ENCODE data around the gene CCDC179. TPM values are rescaled to one million over a fixed set of nuclear protein-coding genes. Genes with fewer than 3 reads are reported as not detected.

Gene CCDC179
- total and polyA plus RNA-seq, 9 of the 15 experiments (the other 6 are each of a cell fraction or from before 2014, with no cell fraction given), result not detected

DNA sequence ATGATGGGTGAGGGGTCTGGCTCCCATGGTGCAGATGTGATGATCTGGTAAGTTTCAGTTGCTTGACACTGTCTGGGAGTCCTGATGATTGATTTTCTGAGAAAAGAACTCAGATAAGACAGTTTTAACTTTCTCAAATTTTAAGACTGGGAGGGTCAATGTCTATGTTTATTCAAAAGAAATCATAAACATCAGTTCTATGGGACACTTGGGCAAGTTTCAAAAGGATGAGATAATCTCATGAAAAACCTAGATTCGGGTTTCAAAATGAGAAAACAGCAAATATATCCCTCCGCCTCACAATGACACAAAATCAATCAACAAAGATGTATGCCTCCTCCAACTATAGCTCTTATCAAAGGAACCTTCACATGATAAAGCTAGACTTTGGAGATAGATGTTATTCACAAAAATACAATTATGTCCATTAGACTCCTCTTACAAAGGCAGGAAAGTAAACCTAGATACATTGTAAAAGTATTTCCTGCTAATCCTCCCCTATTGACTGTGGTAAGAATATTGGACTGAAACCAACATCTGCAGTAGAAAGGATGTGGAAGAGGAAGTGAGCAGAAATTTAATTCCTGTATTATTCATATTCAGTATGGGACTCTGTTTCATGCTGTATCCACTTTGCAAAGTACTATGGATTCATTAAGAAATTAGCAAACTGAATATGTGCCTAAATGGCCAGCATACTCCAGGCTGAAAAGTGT is 52.3 kb downstream of the CCDC179 start (continued):
- no peak for TF ChIP-seq MYBL2 (IDR thresholded peaks at IDR 0.05; ENCODE audit: low read depth)
- no peak for TF ChIP-seq MYBL2 (CRISPR knock-in tag; IDR thresholded peaks at IDR 0.05; ENCODE audit: borderline replicate concordance)
- TF ChIP-seq, protein P1, sequence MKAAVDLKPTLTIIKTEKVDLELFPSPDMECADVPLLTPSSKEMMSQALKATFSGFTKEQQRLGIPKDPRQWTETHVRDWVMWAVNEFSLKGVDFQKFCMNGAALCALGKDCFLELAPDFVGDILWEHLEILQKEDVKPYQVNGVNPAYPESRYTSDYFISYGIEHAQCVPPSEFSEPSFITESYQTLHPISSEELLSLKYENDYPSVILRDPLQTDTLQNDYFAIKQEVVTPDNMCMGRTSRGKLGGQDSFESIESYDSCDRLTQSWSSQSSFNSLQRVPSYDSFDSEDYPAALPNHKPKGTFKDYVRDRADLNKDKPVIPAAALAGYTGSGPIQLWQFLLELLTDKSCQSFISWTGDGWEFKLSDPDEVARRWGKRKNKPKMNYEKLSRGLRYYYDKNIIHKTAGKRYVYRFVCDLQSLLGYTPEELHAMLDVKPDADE (conservative IDR thresholded peaks at IDR 0.05; ENCODE audit: control insufficient read depth, low read depth, low read length), result no peak
- TF ChIP-seq ELF2 (CRISPR knock-in tag; IDR thresholded peaks at IDR 0.05), result no peak
- TF ChIP-seq CBX8 (IDR thresholded peaks at IDR 0.05; ENCODE audit: borderline replicate concordance, extremely low read depth, low read depth, low read length, poor library complexity, severe bottlenecking), result no peak

DNA sequence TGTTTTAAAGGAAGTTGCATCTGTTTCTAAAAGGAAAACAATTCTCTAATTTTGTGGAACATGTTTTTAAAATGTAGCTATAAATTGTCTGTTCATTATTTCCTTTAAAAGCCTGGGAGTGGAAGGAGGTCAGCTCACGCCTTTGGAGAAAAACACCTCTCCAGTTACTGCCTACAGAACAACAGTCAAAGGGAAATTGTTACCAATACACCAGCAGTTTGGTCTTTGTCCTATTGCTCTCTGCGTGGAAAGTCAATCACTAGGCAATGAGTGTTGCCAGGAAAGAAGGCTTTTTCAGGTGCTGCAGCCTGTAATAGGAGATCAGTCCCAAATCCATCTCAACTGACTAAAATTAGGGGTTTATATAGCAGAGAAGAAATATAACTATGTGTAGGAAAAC is 52.9 kb downstream of the CCDC179 start:
- Histone ChIP-seq H2AFZ (ENCODE audit: low read depth, low read length) (no peak overlapping the region), H3K27me3 (ENCODE audit: control insufficient read depth in 2 of 2, insufficient read depth in 2 of 2, low read length in 2 of 2) (no peaks in the 10 kb centered on the region), H3K36me3 (ENCODE audit: control insufficient read depth, insufficient read depth, low read length) (no peaks in the 10 kb centered on the region), H3K79me2 (ENCODE audit: control insufficient read depth, insufficient read depth, low read length) (no peaks in the 10 kb centered on the region), H3K4me1 (replicated peaks in 1 of 2; ENCODE audit: control insufficient read depth in 2 of 2, insufficient read depth in 2 of 2, low read length in 2 of 2) (no peaks in the 10 kb centered on the region), H3K9ac (ENCODE audit: insufficient read depth in 1 of 2, low read depth in 2 of 2, low read length in 2 of 2) (no peak overlapping the region), H3K9me1 (ENCODE audit: control insufficient read depth, insufficient read depth, low read length) (no peaks in the 10 kb centered on the region), H3K4me3 (no peak overlapping the region), H3K27ac (ENCODE audit: extremely low read depth, low read depth, low read length) (no peak overlapping the region), H3K9me3 (replicated peaks; ENCODE audit: control insufficient read depth, insufficient read depth, low read depth, low read length) (no peaks in the 10 kb centered on the region), H4K20me1 (replicated peaks; ENCODE audit: control insufficient read depth, insufficient read depth, low read length) (no peaks in the 10 kb centered on the region), H3K4me2 (ENCODE audit: insufficient read depth, low read length) (no peak overlapping the region)
- in situ Hi-C loops (cut with MboI) (no loop called here), intact Hi-C loops (cut with micrococcal nuclease) (no loop called here)
- BruUV-seq (replicated peaks), result no TSS peak
- 16% methylated on average over 2 of the region's 2 CpGs for WGBS (ENCODE audit: insufficient coverage, low coverage, missing lambda C conversion rate)
- FAIRE-seq (no peak), ATAC-seq (no peak), DNase-seq (ENCODE audit: extremely low read depth in 1 of 4, low spot score in 3 of 4) (no peak)
- CTCF ChIA-PET (ENCODE audit: low intra/inter-chr PET ratio), result no interaction called here
- POLR2A ChIA-PET, result no interaction called here
- TF ChIP-seq PCBP2 (IDR thresholded peaks at IDR 0.05; ENCODE audit: low read depth, low read length, poor library complexity, severe bottlenecking), result no peak
- TF ChIP-seq, protein P2, sequence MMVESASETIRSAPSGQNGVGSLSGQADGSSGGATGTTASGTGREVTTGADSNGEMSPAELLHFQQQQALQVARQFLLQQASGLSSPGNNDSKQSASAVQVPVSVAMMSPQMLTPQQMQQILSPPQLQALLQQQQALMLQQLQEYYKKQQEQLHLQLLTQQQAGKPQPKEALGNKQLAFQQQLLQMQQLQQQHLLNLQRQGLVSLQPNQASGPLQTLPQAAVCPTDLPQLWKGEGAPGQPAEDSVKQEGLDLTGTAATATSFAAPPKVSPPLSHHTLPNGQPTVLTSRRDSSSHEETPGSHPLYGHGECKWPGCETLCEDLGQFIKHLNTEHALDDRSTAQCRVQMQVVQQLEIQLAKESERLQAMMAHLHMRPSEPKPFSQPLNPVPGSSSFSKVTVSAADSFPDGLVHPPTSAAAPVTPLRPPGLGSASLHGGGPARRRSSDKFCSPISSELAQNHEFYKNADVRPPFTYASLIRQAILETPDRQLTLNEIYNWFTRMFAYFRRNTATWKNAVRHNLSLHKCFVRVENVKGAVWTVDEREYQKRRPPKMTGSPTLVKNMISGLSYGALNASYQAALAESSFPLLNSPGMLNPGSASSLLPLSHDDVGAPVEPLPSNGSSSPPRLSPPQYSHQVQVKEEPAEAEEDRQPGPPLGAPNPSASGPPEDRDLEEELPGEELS (CRISPR knock-in tag; IDR thresholded peaks at IDR 0.05; ENCODE audit: borderline replicate concordance), result no peak
- no peak for TF ChIP-seq HDAC6 (IDR thresholded peaks at IDR 0.05; ENCODE audit: low read depth, low read length)
- no peak for TF ChIP-seq ZNF121 (CRISPR knock-in tag; conservative IDR thresholded peaks at IDR 0.05)
